Nephron (organoid): ENCODE results near the gene LAMTOR5.
A peak's percentile ranks its signal among the peaks of the same experiment; 100 is the strongest.
"Not testable (repeated sequence)": the region's sequence is repeated elsewhere in the genome, so short reads cannot be mapped to it uniquely, and the experiment has no call there.

Source experiments
- H3K27ac Mint-ChIP-seq, 3 experiments: 2 replicates each; pipeline ENCODE4 v1.8.0; 2020; ENCODE audit warnings: mixed read lengths in 3 of 3, mild to moderate bottlenecking in 2 of 3, moderate library complexity in 1 of 3
- H3K27me3 Mint-ChIP-seq: 2 replicates; pipeline ENCODE4 v1.8.0; 2021; ENCODE audit warnings: low read depth, mild to moderate bottlenecking, moderate library complexity, mixed read lengths
- H3K36me3 Mint-ChIP-seq: 2 replicates; pipeline ENCODE4 v1.8.0; 2020; ENCODE audit warnings: low read depth, mixed read lengths
- H3K4me1 Mint-ChIP-seq: 2 replicates; pipeline ENCODE4 v1.8.0; 2020; ENCODE audit warnings: mixed read lengths
- H3K4me3 Mint-ChIP-seq, 3 experiments: 2 replicates each; pipeline ENCODE4 v1.8.0; 2020; ENCODE audit warnings: mild to moderate bottlenecking in 3 of 3, mixed read lengths in 3 of 3, moderate library complexity in 2 of 3
- H3K9me3 Mint-ChIP-seq: 2 replicates; pipeline ENCODE4 v1.8.0; 2020; ENCODE audit warnings: mixed read lengths
- CTCF ChIP-seq, 3 experiments: fragments of 200-600 bp; sonication (generic); IDR thresholded peaks; one replicate each; pipeline ENCODE4 v1.5.0; 2021; ENCODE audit warnings: antibody characterized with exemption in 3 of 3; ENCODE audit not compliant: unreplicated experiment in 3 of 3

Gene LAMTOR5

GRCh38 chr1:110412576-110412975, 5.1 kb upstream of the LAMTOR5 start:
- peaks cover 18% of the 10 kb centered on the region for H3K4me1 Mint-ChIP-seq
- TF ChIP-seq CTCF (IDR thresholded peaks at IDR 0.05; ENCODE audit: unreplicated experiment in 3 of 3) = peak; percentile 58 to 76 (median 60)
- H3K27ac Mint-ChIP-seq = peak overlapping the region in 1 of 3 experiments; percentile 2
- H3K9me3 Mint-ChIP-seq = no peaks in the 10 kb centered on the region
- no peak overlapping the region for H3K4me3 Mint-ChIP-seq
- H3K27me3 Mint-ChIP-seq = no peaks in the 10 kb centered on the region
- H3K36me3 Mint-ChIP-seq = peaks cover under 1% of the 10 kb centered on the region

- Mint-ChIP-seq H3K9me3 (no peaks in the 10 kb centered on the region), H3K36me3 (peaks cover 3% of the 10 kb centered on the region), H3K4me1 (peaks cover 22% of the 10 kb centered on the region), H3K4me3 (no peak overlapping the region), H3K27me3 (no peaks in the 10 kb centered on the region), H3K27ac (peak overlapping the region in 1 of 3 experiments; percentile 62)
- no peak for TF ChIP-seq CTCF (IDR thresholded peaks at IDR 0.05; ENCODE audit: unreplicated experiment in 3 of 3)
These were observed 3.8 kb upstream of the LAMTOR5 start for GRCh38 chr1:110411173-110411735.

DNA sequence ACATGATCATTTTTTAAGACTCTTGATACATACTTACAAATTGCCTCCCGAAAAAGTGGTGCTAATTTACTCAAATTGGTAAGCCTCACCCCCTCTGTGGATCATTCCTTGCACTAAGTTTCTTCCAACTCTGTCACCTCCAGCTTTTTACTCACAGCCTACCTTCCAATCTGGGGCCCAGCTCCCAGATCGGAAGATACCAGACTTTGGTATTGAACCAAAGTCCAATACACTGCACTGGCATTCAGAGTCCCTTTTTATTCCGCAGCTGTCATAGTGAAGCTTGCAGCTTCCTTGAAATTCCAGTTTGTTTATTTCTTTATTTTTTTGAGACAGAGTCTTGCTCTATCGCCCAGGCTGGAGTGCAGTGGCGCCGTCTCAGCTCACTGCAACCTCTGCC, 1.8 kb upstream of the LAMTOR5 start:
- peaks cover 20% of the 10 kb centered on the region for H3K4me1 Mint-ChIP-seq
- H3K27ac Mint-ChIP-seq = peak overlapping the region in 2 of 3 experiments; percentile 41 to 63
- H3K4me3 Mint-ChIP-seq = peak overlapping the region; percentile 95 to 99 (median 99)
- H3K36me3 Mint-ChIP-seq = peaks cover 5% of the 10 kb centered on the region
- no peaks in the 10 kb centered on the region for H3K9me3 Mint-ChIP-seq
- no peaks in the 10 kb centered on the region for H3K27me3 Mint-ChIP-seq
- no peak for TF ChIP-seq CTCF (IDR thresholded peaks at IDR 0.05; ENCODE audit: unreplicated experiment in 3 of 3)

GRCh38 chr1:110408488-110408887, 994 bp upstream of the LAMTOR5 start:
- TF ChIP-seq CTCF (IDR thresholded peaks at IDR 0.05; ENCODE audit: unreplicated experiment in 3 of 3) = no peak
- H3K4me1 Mint-ChIP-seq = peaks cover 20% of the 10 kb centered on the region
- peak overlapping the region; percentile 41 to 94 (median 57) for H3K27ac Mint-ChIP-seq
- H3K4me3 Mint-ChIP-seq = peak overlapping the region; percentile 95 to 99 (median 99)
- peaks cover 13% of the 10 kb centered on the region for H3K36me3 Mint-ChIP-seq
- no peaks in the 10 kb centered on the region for H3K27me3 Mint-ChIP-seq
- no peaks in the 10 kb centered on the region for H3K9me3 Mint-ChIP-seq

- H3K27me3 Mint-ChIP-seq, H3K9me3 Mint-ChIP-seq: not testable (repeated sequence)
- peak overlapping the region; percentile 95 to 99 (median 99) for H3K4me3 Mint-ChIP-seq
- peaks cover 14% of the 10 kb centered on the region for H3K4me1 Mint-ChIP-seq
- H3K27ac Mint-ChIP-seq = peak overlapping the region; percentile 94 to 99 (median 97)
- peaks cover 13% of the 10 kb centered on the region for H3K36me3 Mint-ChIP-seq
These were observed 1.1 kb downstream of the LAMTOR5 start for GRCh38 chr1:110406407-110406806.

DNA sequence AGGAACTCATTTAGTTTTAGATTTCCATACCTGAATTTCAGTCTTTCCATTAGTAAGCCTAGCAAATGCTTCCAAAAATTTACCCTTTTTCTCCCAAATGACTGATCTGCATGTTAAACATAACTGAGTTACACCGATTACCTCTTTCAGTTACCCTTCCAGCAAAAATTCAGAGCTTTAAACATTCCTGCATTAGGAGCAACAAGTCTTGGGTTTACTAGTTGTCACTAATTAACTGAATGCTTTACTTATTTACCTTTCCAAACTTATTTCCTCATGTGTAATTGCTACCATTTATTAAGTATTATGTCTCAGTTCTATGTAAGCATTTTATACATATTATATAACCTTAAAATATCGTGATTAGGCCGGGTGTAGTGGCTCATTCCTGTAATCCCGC, 3.1 kb downstream of the LAMTOR5 start:
- Mint-ChIP-seq H3K36me3 (peaks cover 21% of the 10 kb centered on the region), H3K4me1 (peaks cover 14% of the 10 kb centered on the region), H3K27ac (peak overlapping the region; percentile 80 to 90 (median 86)), H3K9me3 (no peaks in the 10 kb centered on the region), H3K4me3 (peak overlapping the region; percentile 3 to 60 (median 21)), H3K27me3 (no peaks in the 10 kb centered on the region)
- TF ChIP-seq CTCF (IDR thresholded peaks at IDR 0.05; ENCODE audit: unreplicated experiment in 3 of 3) = no peak
